GM19099 (cell line): ENCODE data around the gene NR4A1.

Experiments
- POLR2A ChIP-seq: IDR thresholded peaks from 3 replicates; pipeline ENCODE4 v1.6.1; 2011; ENCODE audit warnings: low read depth; ENCODE audit not compliant: insufficient read length; ENCODE audit errors: extremely low read depth

NR4A1 gene

GRCh38 chr12:52084491-52085231 is 33.4 kb downstream of the NR4A1 start:
- TF ChIP-seq POLR2A: no peak

- no peak for TF ChIP-seq POLR2A
Measured at GRCh38 chr12:52085682-52086180, 34.5 kb downstream of the NR4A1 start.

- no peak for TF ChIP-seq POLR2A
Measured at GRCh38 chr12:52086366-52086765, 35.1 kb downstream of the NR4A1 start.

- TF ChIP-seq POLR2A: no peak
Measured at GRCh38 chr12:52086944-52087835, 35.9 kb downstream of the NR4A1 start.

GRCh38 chr12:52087961-52088820 is 36.9 kb downstream of the NR4A1 start:
- TF ChIP-seq POLR2A: no peak

GRCh38 chr12:52089491-52089890 is 38.2 kb downstream of the NR4A1 start:
- TF ChIP-seq POLR2A: no peak

GRCh38 chr12:52090291-52090690 is 39.0 kb downstream of the NR4A1 start:
- no peak for TF ChIP-seq POLR2A

- no peak for TF ChIP-seq POLR2A
Measured at GRCh38 chr12:52091061-52091460, 39.8 kb downstream of the NR4A1 start.

GRCh38 chr12:52091869-52092268 is 40.6 kb downstream of the NR4A1 start:
- TF ChIP-seq POLR2A: no peak

GRCh38 chr12:52093346-52093745 is 42.1 kb downstream of the NR4A1 start:
- TF ChIP-seq POLR2A: no peak

- no peak for TF ChIP-seq POLR2A
Measured at GRCh38 chr12:52096332-52097044, 45.2 kb downstream of the NR4A1 start.

GRCh38 chr12:52097045-52097666 is 45.9 kb downstream of the NR4A1 start:
- TF ChIP-seq POLR2A: no peak
